Erythroblast (primary cell): ENCODE measurements around the gene CYP4F8.

Experiments
- GATA1 ChIP-seq: IDR thresholded peaks from 2 replicates; pipeline ENCODE4 v1.6.1; 2011; ENCODE audit warnings: low read depth, mild to moderate bottlenecking, control low read depth, low read length, moderate library complexity
- POLR2A ChIP-seq: IDR thresholded peaks from 2 replicates; pipeline ENCODE4 v1.6.1; 2011; ENCODE audit warnings: mild to moderate bottlenecking, low read length

DNA sequence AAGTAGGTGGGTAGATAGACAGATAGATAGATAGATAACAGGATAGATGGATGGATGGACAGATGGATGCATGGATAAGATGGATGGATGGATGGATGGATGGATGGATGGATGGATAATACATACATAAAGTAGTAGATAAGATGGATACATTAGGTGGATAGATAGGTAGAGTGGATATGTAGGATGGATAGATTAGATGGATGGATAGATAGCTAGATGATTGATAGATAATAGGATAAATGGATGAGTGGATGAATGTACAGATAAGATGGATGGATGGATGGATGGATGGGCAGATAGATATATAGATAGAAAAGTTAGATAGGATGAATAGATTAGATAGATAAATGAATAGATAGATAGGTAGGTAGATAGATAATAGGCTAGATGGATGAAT lies 27.8 kb downstream of the CYP4F8 start:
- TF ChIP-seq POLR2A, result no peak
- TF ChIP-seq GATA1, result no peak
